Osteocyte (in vitro differentiated cells): ENCODE results near the gene NME7. TPM values are rescaled to one million over a fixed set of nuclear protein-coding genes. Genes with fewer than 3 reads are reported as not detected.

Experiments
- DNase-seq: peaks from one replicate; pipeline ENCODE4 v3.0.0; 2021; ENCODE audit warnings: mixed read lengths; ENCODE audit not compliant: unreplicated experiment; ENCODE audit errors: extremely low spot score
- H3K27ac Mint-ChIP-seq: one replicate; pipeline ENCODE4 v1.8.0; 2021; ENCODE audit warnings: mild to moderate bottlenecking, mixed read lengths; ENCODE audit not compliant: unreplicated experiment
- H3K27me3 Mint-ChIP-seq: one replicate; pipeline ENCODE4 v1.8.0; 2021; ENCODE audit warnings: mixed read lengths; ENCODE audit not compliant: unreplicated experiment
- H3K36me3 Mint-ChIP-seq: one replicate; pipeline ENCODE4 v1.8.0; 2021; ENCODE audit warnings: mixed read lengths; ENCODE audit not compliant: unreplicated experiment
- H3K4me1 Mint-ChIP-seq: one replicate; pipeline ENCODE4 v1.8.0; 2021; ENCODE audit warnings: mixed read lengths; ENCODE audit not compliant: unreplicated experiment
- H3K4me3 Mint-ChIP-seq: one replicate; pipeline ENCODE4 v1.8.0; 2021; ENCODE audit warnings: mild to moderate bottlenecking, moderate library complexity, mixed read lengths; ENCODE audit not compliant: unreplicated experiment
- H3K9me3 Mint-ChIP-seq: one replicate; pipeline ENCODE4 v1.8.0; 2021; ENCODE audit warnings: mixed read lengths; ENCODE audit not compliant: unreplicated experiment
- total RNA-seq: library from RNA; stranded (reverse); gene quantifications from 2 replicates; pipeline ENCODE4 v1.2.1, GENCODE V29; 2021
- TF ChIP-seq, protein P1 (sequence below): fragments of 200-600 bp; sonication (generic); IDR thresholded peaks from 2 replicates; pipeline ENCODE4 v1.5.0; 2021; ENCODE audit warnings: antibody characterized with exemption, mild to moderate bottlenecking, moderate library complexity

NME7 gene
- total RNA-seq, 1 donor from 2014 or later, result 20.5 TPM

DNA sequence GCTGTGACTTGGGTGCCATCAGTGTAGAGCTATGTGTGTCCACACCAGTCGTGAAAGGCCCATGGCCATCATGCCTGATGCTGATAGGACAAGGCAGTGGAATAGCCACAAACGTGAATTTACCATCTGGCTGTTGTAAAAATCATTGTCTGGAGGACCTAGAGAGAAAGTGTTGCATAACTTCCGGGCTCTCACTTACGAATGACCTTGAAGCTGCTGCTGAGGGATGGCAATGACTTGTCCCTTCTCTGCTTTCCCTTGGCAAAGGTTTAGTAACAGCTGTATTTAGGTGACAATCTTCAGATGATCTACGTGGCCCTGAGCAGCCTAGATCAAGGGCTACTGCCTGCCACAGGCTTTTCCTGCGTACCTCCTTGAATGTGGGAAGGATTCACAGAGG is 255.4 kb downstream of the NME7 start:
- no peak for DNase-seq
- H3K4me1 Mint-ChIP-seq, result peaks cover 84% of the 10 kb centered on the region

DNA sequence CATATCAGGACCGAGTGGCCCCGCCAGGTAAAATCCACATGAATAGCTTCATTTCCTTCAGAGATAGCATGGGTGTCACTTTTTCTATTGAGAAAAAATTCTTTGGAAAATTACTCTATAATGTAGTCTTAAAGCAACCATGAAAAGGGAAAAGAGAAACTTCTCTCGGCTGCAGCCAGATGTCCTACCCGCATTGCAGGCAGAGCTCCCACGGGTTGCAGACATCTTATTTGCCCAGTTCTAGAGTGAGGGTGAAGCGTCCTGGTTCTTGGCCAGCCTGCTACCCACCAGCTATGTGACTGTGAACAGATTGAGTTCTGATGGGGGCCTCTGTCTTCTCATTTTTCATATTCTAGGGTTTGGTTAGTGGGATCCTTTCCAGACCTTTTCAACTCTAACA is 256.1 kb downstream of the NME7 start:
- no peak for DNase-seq
- Mint-ChIP-seq H3K27me3 (no peaks in the 10 kb centered on the region), H3K27ac (peak overlapping the region; percentile 89), H3K4me3 (no peak overlapping the region), H3K4me1 (peaks cover 78% of the 10 kb centered on the region), H3K9me3 (no peaks in the 10 kb centered on the region), H3K36me3 (peaks cover 20% of the 10 kb centered on the region)
- TF ChIP-seq, protein P1, sequence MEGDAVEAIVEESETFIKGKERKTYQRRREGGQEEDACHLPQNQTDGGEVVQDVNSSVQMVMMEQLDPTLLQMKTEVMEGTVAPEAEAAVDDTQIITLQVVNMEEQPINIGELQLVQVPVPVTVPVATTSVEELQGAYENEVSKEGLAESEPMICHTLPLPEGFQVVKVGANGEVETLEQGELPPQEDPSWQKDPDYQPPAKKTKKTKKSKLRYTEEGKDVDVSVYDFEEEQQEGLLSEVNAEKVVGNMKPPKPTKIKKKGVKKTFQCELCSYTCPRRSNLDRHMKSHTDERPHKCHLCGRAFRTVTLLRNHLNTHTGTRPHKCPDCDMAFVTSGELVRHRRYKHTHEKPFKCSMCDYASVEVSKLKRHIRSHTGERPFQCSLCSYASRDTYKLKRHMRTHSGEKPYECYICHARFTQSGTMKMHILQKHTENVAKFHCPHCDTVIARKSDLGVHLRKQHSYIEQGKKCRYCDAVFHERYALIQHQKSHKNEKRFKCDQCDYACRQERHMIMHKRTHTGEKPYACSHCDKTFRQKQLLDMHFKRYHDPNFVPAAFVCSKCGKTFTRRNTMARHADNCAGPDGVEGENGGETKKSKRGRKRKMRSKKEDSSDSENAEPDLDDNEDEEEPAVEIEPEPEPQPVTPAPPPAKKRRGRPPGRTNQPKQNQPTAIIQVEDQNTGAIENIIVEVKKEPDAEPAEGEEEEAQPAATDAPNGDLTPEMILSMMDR, result peak; percentile 20

More for the DNA sequence above, 255.4 kb downstream of the NME7 start:
- Mint-ChIP-seq H3K27me3 (no peaks in the 10 kb centered on the region), H3K9me3 (no peaks in the 10 kb centered on the region), H3K4me3 (no peak overlapping the region), H3K27ac (peak overlapping the region; percentile 94), H3K36me3 (peaks cover 20% of the 10 kb centered on the region)
- TF ChIP-seq, protein P1, result no peak

DNA sequence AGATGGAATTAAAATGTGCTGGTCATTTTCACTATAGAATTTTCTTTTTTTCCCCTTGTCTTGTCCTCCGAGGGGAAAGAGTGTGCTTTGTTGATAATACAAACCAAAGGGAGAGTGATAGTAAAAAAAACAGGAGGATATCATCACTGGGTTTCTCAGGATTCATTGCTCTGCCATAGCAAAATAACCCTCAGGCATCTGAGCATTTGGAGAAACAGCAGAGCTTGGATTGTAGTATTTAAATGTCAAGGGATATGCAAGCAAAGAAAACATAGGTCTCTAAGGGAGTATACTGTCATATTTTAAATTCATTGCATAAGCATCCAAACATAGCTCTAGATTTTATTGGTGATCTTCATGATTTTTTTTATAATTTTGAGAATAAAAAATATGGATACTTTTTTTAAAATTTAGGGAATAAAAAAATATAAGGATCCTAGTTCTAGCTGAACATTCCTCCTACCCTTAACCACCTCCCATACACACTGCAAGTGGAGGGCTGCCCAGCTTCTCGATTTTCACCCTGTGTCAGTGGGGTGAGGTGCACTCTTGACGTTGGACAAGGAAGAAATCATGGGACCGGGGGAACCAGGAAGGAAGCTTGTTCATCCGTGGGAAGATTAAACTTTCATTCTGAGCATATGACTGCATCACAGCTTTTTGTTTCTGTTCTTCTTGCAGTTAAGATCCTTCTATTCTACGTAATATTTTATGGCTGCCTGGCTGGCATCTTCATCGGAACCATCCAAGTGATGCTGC is 256.7 kb downstream of the NME7 start:
- DNase-seq, result no peak
- TF ChIP-seq, protein P1, result no peak
- Mint-ChIP-seq H3K9me3 (no peaks in the 10 kb centered on the region), H3K4me1 (peaks cover 73% of the 10 kb centered on the region), H3K36me3 (peaks cover 20% of the 10 kb centered on the region), H3K27ac (peak overlapping the region; percentile 90), H3K4me3 (peak overlapping the region; percentile 85), H3K27me3 (no peaks in the 10 kb centered on the region)

DNA sequence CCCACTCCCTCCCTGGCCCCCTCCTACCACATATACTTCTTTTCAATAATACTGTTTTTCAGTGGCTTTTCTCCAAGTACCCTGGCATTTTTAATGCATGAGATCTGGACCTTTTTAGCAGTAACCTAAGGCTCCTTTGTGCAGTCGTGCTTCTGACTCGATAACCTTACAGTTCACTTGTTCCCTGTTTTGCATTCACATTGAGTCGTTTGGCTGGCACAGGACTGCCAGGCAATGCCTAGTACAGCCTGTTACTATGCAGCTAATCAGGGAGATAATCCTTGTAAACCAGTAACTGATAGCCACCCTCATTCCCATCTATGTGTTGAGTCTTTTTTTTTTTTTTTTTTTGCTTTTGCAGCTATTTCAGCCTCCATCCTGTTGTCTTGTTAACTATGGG is 257.4 kb downstream of the NME7 start:
- DNase-seq, result no peak
- peaks cover 74% of the 10 kb centered on the region for H3K4me1 Mint-ChIP-seq
- H3K36me3 Mint-ChIP-seq, result peaks cover 20% of the 10 kb centered on the region
- H3K4me3 Mint-ChIP-seq, result peak overlapping the region; percentile 85
- TF ChIP-seq, protein P1, result no peak
- H3K9me3 Mint-ChIP-seq, result no peaks in the 10 kb centered on the region
- peak overlapping the region; percentile 90 for H3K27ac Mint-ChIP-seq
- no peaks in the 10 kb centered on the region for H3K27me3 Mint-ChIP-seq

DNA sequence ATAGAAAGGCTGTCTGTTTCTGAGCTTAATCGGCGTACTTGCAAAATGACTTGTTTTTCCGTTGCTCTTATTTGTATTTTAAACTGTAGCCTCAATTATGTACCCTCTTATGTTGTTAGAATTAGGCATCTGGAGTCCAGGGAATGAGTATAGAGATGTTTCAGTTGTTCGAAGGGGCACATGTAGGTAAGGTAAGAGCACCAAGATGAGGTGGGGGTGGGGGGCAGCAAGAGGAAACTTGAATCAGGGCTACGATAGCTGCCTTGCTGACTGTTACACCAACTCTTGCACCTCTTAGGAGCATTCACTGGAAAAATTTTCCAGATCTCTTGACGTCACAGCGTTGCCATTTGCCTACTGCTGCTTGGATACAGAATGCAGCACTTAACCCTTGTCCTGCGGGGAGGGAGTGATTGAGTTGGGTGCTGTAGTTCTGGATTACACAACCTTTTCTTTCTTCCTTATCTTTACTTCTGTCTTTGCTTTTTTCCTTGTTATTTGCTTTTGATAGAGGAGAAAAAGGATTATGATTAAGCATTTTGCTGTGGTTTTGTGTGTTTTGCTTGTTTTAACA is 257.9 kb downstream of the NME7 start:
- Mint-ChIP-seq H3K4me1 (peaks cover 78% of the 10 kb centered on the region), H3K36me3 (peaks cover 19% of the 10 kb centered on the region), H3K4me3 (peak overlapping the region; percentile 85), H3K27ac (peak overlapping the region; percentile 90), H3K27me3 (no peaks in the 10 kb centered on the region), H3K9me3 (no peaks in the 10 kb centered on the region)
- no peak for DNase-seq
- TF ChIP-seq, protein P1, result no peak
